Kidney epithelial cell (primary cell): ENCODE results near the gene ZNF561. TPM values are rescaled to one million over a fixed set of nuclear protein-coding genes. Genes with fewer than 3 reads are reported as not detected.

Source experiments
- DNase-seq: peaks from one replicate; pipeline ENCODE4 v3.0.0-alpha.2; 2010; ENCODE audit warnings: low read depth
- H3K27me3 ChIP-seq: 2 replicates; pipeline ENCODE4 v1.6.0; 2011; ENCODE audit warnings: low read length; ENCODE audit not compliant: control insufficient read depth, insufficient read depth
- H3K36me3 ChIP-seq: 2 replicates; pipeline ENCODE4 v1.5.1; 2011; ENCODE audit warnings: low read length; ENCODE audit not compliant: control insufficient read depth, insufficient read depth
- H3K4me3 ChIP-seq: 2 replicates; pipeline ENCODE4 v1.5.1; 2011; ENCODE audit warnings: low read depth, mild to moderate bottlenecking, control low read depth, low read length
- CTCF ChIP-seq: IDR thresholded peaks from 2 replicates; pipeline ENCODE4 v1.5.1; 2011; ENCODE audit warnings: mild to moderate bottlenecking, moderate library complexity, low read length, control low read depth, inconsistent platforms; ENCODE audit not compliant: insufficient read depth, poor library complexity, severe bottlenecking
- total RNA-seq: library from RNA; depleted of rRNA; stranded (reverse); fragments of >200 nt; gene quantifications from 2 replicates; pipeline ENCODE4 v1.2.3, GENCODE V29; 2015

ZNF561 gene
- total RNA-seq, 1 donor from 2014 or later = 40.8 TPM

- TF ChIP-seq CTCF = no peak
- Histone ChIP-seq H3K27me3 (no peaks in the 10 kb centered on the region), H3K4me3 (no peak overlapping the region), H3K36me3 (peaks cover 2% of the 10 kb centered on the region)
- no peak for DNase-seq
Measured at GRCh38 chr19:9645472-9645871, 24.4 kb upstream of the ZNF561 start.

- TF ChIP-seq CTCF = no peak
- Histone ChIP-seq H3K36me3 (peaks cover 2% of the 10 kb centered on the region), H3K27me3 (no peaks in the 10 kb centered on the region), H3K4me3 (no peak overlapping the region)
- no peak for DNase-seq
Measured at GRCh38 chr19:9644472-9644871, 23.4 kb upstream of the ZNF561 start.

GRCh38 chr19:9641810-9642209 lies 20.8 kb upstream of the ZNF561 start:
- no peaks in the 10 kb centered on the region for H3K27me3 ChIP-seq
- H3K4me3 ChIP-seq = no peak overlapping the region
- peaks cover 2% of the 10 kb centered on the region for H3K36me3 ChIP-seq
- TF ChIP-seq CTCF = no peak
- no peak for DNase-seq

- Histone ChIP-seq H3K36me3 (peaks cover 2% of the 10 kb centered on the region), H3K27me3 (no peaks in the 10 kb centered on the region), H3K4me3 (no peak overlapping the region)
- no peak for TF ChIP-seq CTCF
- no peak for DNase-seq
Measured at GRCh38 chr19:9640956-9641355, 19.9 kb upstream of the ZNF561 start.

GRCh38 chr19:9636018-9636417 lies 15.0 kb upstream of the ZNF561 start:
- TF ChIP-seq CTCF = no peak
- H3K4me3 ChIP-seq = no peak overlapping the region
- H3K27me3 ChIP-seq = no peaks in the 10 kb centered on the region
- H3K36me3 ChIP-seq = peaks cover under 1% of the 10 kb centered on the region
- DNase-seq = no peak

- no peaks in the 10 kb centered on the region for H3K36me3 ChIP-seq
- no peak overlapping the region for H3K4me3 ChIP-seq
- no peaks in the 10 kb centered on the region for H3K27me3 ChIP-seq
- no peak for TF ChIP-seq CTCF
- DNase-seq = no peak
Measured at GRCh38 chr19:9627856-9628255, 6.8 kb upstream of the ZNF561 start.
